Natural killer cell treated with Interleukin-12 subunit alpha and Interleukin-12 subunit beta and Interleukin-15 and Interleukin-18, amount 100 ng/mL, for 72 hours (primary cell): ENCODE data around the gene MOCOS. TPM values are rescaled to one million over a fixed set of nuclear protein-coding genes. Genes with fewer than 3 reads are reported as not detected.

Source experiments
- ATAC-seq, 2 donors: fragments of 150-1000 bp; cut with Tn5 transposase in 1 of 2; sonication (Bioruptor Pico), chemical (Tn5 transposase) in 1 of 2; 2 replicates each; pipeline ENCODE4 v1.10.0; 2021
- DNase-seq: peaks from one replicate; pipeline ENCODE4 v3.0.0; 2022; ENCODE audit warnings: low spot score
- H3K27ac Mint-ChIP-seq, 2 donors: 1 replicate in 1 of 2; 2 replicates in 1 of 2; pipeline ENCODE4 v1.8.0; 2022; ENCODE audit warnings: mixed read lengths in 2 of 2, mild to moderate bottlenecking in 1 of 2, moderate library complexity in 1 of 2
- H3K27me3 Mint-ChIP-seq, 2 donors: 1 replicate in 1 of 2; 2 replicates in 1 of 2; pipeline ENCODE4 v1.8.0; 2022; ENCODE audit warnings: mixed read lengths in 2 of 2
- H3K36me3 Mint-ChIP-seq: one replicate; pipeline ENCODE4 v1.8.0; 2022; ENCODE audit warnings: mixed read lengths
- H3K4me1 Mint-ChIP-seq, 2 donors: 1 replicate in 1 of 2; 2 replicates in 1 of 2; pipeline ENCODE4 v1.8.0; 2022; ENCODE audit warnings: low read depth in 2 of 2, mixed read lengths in 2 of 2, mild to moderate bottlenecking in 1 of 2
- H3K4me3 Mint-ChIP-seq: one replicate; pipeline ENCODE4 v1.8.0; 2022; ENCODE audit warnings: mixed read lengths
- H3K9me3 Mint-ChIP-seq: 2 replicates; pipeline ENCODE4 v1.8.0; 2022; ENCODE audit warnings: mixed read lengths
- total RNA-seq, 2 donors: library from RNA; stranded (reverse); gene quantifications; one replicate each; pipeline ENCODE4 v1.2.3, GENCODE V29; 2022

MOCOS gene
- total RNA-seq, 2 donors from 2014 or later, result 0.24 TPM; not detected in 1

- peak overlapping the region; percentile 44 for H3K4me3 Mint-ChIP-seq
- ATAC-seq (no peak), DNase-seq (no peak)
- no peaks in the 10 kb centered on the region for H3K4me1 Mint-ChIP-seq
- H3K27ac Mint-ChIP-seq, result no peak overlapping the region
- peaks cover 22 to 34% of the 10 kb centered on the region in 2 donors for H3K27me3 Mint-ChIP-seq
- no peaks in the 10 kb centered on the region for H3K36me3 Mint-ChIP-seq
- H3K9me3 Mint-ChIP-seq, result no peaks in the 10 kb centered on the region
Measured at GRCh38 chr18:36299015-36299414, 111.7 kb downstream of the MOCOS start.

- Mint-ChIP-seq H3K27me3 (peaks cover 29 to 46% of the 10 kb centered on the region in 2 donors), H3K36me3 (no peaks in the 10 kb centered on the region), H3K27ac (no peak overlapping the region), H3K4me3 (no peak overlapping the region), H3K9me3 (no peaks in the 10 kb centered on the region), H3K4me1 (no peaks in the 10 kb centered on the region)
- ATAC-seq (no peak), DNase-seq (no peak)
Measured at GRCh38 chr18:36300211-36300610, 112.9 kb downstream of the MOCOS start.

- ATAC-seq (no peak), DNase-seq (no peak)
- Mint-ChIP-seq H3K4me1 (no peaks in the 10 kb centered on the region), H3K27ac (no peak overlapping the region), H3K27me3 (peaks cover 38 to 62% of the 10 kb centered on the region in 2 donors), H3K4me3 (no peak overlapping the region), H3K36me3 (no peaks in the 10 kb centered on the region), H3K9me3 (no peaks in the 10 kb centered on the region)
Measured at GRCh38 chr18:36301884-36302283, 114.6 kb downstream of the MOCOS start.

GRCh38 chr18:36302676-36303075, 115.4 kb downstream of the MOCOS start:
- Mint-ChIP-seq H3K4me1 (no peaks in the 10 kb centered on the region), H3K9me3 (no peaks in the 10 kb centered on the region), H3K4me3 (no peak overlapping the region), H3K36me3 (no peaks in the 10 kb centered on the region), H3K27me3 (peaks cover 38 to 62% of the 10 kb centered on the region in 2 donors), H3K27ac (no peak overlapping the region)
- DNase-seq (no peak), ATAC-seq (no peak)

- Mint-ChIP-seq H3K36me3 (no peaks in the 10 kb centered on the region), H3K27me3 (peaks cover 38 to 62% of the 10 kb centered on the region in 2 donors), H3K27ac (no peak overlapping the region), H3K4me3 (no peak overlapping the region), H3K9me3 (no peaks in the 10 kb centered on the region), H3K4me1 (no peaks in the 10 kb centered on the region)
- ATAC-seq (no peak), DNase-seq (no peak)
Measured at GRCh38 chr18:36303211-36303844, 116.0 kb downstream of the MOCOS start.

GRCh38 chr18:36304723-36305122, 117.4 kb downstream of the MOCOS start:
- no peaks in the 10 kb centered on the region for H3K4me1 Mint-ChIP-seq
- no peaks in the 10 kb centered on the region for H3K36me3 Mint-ChIP-seq
- no peaks in the 10 kb centered on the region for H3K9me3 Mint-ChIP-seq
- H3K27ac Mint-ChIP-seq, result no peak overlapping the region
- ATAC-seq (no peak), DNase-seq (no peak)
- H3K27me3 Mint-ChIP-seq, result peaks cover 35 to 51% of the 10 kb centered on the region in 2 donors
- no peak overlapping the region for H3K4me3 Mint-ChIP-seq

GRCh38 chr18:36305375-36305774, 118.1 kb downstream of the MOCOS start:
- ATAC-seq (no peak), DNase-seq (no peak)
- no peak overlapping the region for H3K27ac Mint-ChIP-seq
- no peaks in the 10 kb centered on the region for H3K36me3 Mint-ChIP-seq
- peaks cover 35 to 45% of the 10 kb centered on the region in 2 donors for H3K27me3 Mint-ChIP-seq
- no peaks in the 10 kb centered on the region for H3K4me1 Mint-ChIP-seq
- H3K4me3 Mint-ChIP-seq, result no peak overlapping the region
- no peaks in the 10 kb centered on the region for H3K9me3 Mint-ChIP-seq

GRCh38 chr18:36307513-36307912, 120.2 kb downstream of the MOCOS start:
- H3K4me3 Mint-ChIP-seq, result no peak overlapping the region

GRCh38 chr18:36308711-36309435, 121.6 kb downstream of the MOCOS start:
- Mint-ChIP-seq H3K4me3 (no peak overlapping the region), H3K36me3 (no peaks in the 10 kb centered on the region), H3K9me3 (no peaks in the 10 kb centered on the region), H3K27me3 (peaks cover 32 to 52% of the 10 kb centered on the region in 2 donors), H3K4me1 (no peaks in the 10 kb centered on the region), H3K27ac (no peak overlapping the region)
- DNase-seq (no peak), ATAC-seq (no peak)

More at GRCh38 chr18:36307513-36307912, 120.2 kb downstream of the MOCOS start:
- DNase-seq (no peak), ATAC-seq (no peak)
- H3K27me3 Mint-ChIP-seq, result peaks cover 42 to 64% of the 10 kb centered on the region in 2 donors
- no peaks in the 10 kb centered on the region for H3K4me1 Mint-ChIP-seq
- no peaks in the 10 kb centered on the region for H3K36me3 Mint-ChIP-seq
- no peaks in the 10 kb centered on the region for H3K9me3 Mint-ChIP-seq
- no peak overlapping the region for H3K27ac Mint-ChIP-seq

- no peaks in the 10 kb centered on the region for H3K9me3 Mint-ChIP-seq
- H3K36me3 Mint-ChIP-seq, result no peaks in the 10 kb centered on the region
- no peaks in the 10 kb centered on the region for H3K4me1 Mint-ChIP-seq
- H3K27ac Mint-ChIP-seq, result no peak overlapping the region
- no peak overlapping the region for H3K4me3 Mint-ChIP-seq
- ATAC-seq, result no peak
- H3K27me3 Mint-ChIP-seq, result peaks cover 29 to 50% of the 10 kb centered on the region in 2 donors
- no peak for DNase-seq
Measured at GRCh38 chr18:36309436-36310391, 122.4 kb downstream of the MOCOS start.

GRCh38 chr18:36311026-36311570, 123.8 kb downstream of the MOCOS start:
- Mint-ChIP-seq H3K36me3 (no peaks in the 10 kb centered on the region), H3K9me3 (no peaks in the 10 kb centered on the region), H3K27ac (no peak overlapping the region), H3K4me1 (no peaks in the 10 kb centered on the region), H3K27me3 (peaks cover 21 to 36% of the 10 kb centered on the region in 2 donors), H3K4me3 (no peak overlapping the region)
- DNase-seq (no peak), ATAC-seq (no peak)

- Mint-ChIP-seq H3K27me3 (peaks cover 16 to 29% of the 10 kb centered on the region in 2 donors), H3K36me3 (no peaks in the 10 kb centered on the region), H3K4me1 (no peaks in the 10 kb centered on the region), H3K4me3 (no peak overlapping the region), H3K27ac (no peak overlapping the region), H3K9me3 (no peaks in the 10 kb centered on the region)
- DNase-seq (no peak), ATAC-seq (no peak)
Measured at GRCh38 chr18:36312806-36313395, 125.6 kb downstream of the MOCOS start.

GRCh38 chr18:36314098-36314497, 126.8 kb downstream of the MOCOS start:
- Mint-ChIP-seq H3K27me3 (peaks cover 13 to 33% of the 10 kb centered on the region in 2 donors), H3K36me3 (peaks cover 10% of the 10 kb centered on the region), H3K9me3 (no peaks in the 10 kb centered on the region), H3K4me1 (no peaks in the 10 kb centered on the region), H3K4me3 (no peak overlapping the region), H3K27ac (no peak overlapping the region)
- no peak for DNase-seq
- no peak for ATAC-seq
